Measurements from ENCODE around the gene TTC32.

The TTC32 gene

GRCh38 chr2:19873014-19873413, 28.8 kb downstream of the TTC32 start:
- no peak for DNase-seq

GRCh38 chr2:19872302-19872701, 29.5 kb downstream of the TTC32 start:
- no peak for DNase-seq

GRCh38 chr2:19871836-19872235, 29.9 kb downstream of the TTC32 start:
- no peak for DNase-seq

DNA sequence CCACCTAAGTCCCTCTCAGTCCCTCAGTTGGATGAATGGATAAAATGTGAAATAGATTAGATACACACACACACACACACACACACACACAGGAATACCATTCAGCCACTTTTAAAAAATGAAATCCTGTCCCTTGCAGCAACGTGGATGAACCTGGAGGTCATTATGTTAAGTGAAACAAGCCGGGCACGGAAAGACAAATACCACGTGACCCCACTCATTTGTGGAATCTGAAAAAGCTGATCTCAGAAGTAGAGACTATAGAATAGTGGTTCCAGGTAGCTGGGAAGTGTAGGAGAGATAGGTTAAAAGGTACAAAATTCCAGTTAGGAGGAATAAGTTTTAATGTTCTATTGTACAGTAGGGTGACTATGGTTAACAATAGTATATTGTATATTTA, 31.0 kb downstream of the TTC32 start:
- no peak for DNase-seq

DNA sequence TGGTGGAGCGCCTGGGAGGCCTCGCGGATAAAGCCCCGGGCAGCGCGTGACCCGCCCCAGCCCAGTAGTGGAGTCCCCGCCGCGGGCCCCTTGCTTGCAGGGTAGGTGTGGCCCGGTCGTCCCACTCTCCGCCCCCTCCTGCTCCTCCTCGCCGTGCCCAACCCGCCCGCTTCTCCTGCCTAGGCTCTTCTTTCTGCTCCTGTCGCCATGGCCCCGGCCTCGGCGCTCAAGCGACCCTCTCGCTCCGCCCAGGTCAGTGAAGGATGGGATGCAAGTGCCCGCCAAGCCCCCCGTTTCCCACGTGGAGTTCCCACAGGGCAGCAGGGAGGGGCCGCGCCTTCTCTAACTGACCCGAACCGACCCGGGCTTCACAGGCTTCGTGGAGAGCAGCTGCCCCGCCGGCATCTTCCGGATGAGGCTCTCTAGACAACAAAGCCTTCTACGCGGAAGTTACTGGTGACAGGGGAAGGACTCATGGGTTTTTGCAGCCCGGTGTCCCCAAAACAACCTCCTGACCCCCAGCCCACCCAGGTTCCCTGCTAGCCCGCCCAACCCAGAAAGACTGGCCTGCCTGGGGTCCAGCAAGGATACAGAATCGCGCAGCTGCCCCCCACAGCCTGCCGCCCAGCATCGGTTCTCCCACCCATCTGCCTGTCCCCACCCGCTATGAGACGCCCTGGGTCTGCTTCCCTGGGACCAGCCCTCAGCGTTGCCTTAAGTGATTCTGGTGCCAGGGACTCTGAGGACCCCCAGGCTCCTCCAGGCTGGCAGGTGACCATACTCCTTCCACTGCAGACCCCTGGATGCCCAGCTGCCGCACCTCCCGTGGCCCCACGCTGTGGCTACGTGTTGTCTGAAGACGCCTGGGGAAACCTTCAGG, 32.8 kb downstream of the TTC32 start:
- no peak for DNase-seq

DNA sequence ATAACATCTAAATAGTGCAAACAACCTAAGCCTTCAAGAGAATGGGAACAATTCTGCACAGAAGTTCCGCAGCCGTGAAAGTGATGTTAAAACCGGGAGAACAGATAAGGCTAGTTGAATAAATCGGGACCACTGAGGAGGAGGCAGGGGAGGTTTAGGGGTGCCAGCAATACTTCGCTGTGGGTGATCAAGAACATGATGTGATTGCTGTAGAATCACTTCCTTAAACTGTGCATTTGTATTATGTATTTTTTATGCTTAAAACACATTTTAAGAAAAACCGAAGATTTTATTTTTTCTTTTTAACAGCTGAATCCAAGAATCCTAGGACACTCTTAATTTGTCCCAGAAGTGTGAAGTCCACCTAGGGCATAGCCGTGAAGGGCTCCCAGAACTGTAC, 33.6 kb downstream of the TTC32 start:
- DNase-seq: no peak

DNA sequence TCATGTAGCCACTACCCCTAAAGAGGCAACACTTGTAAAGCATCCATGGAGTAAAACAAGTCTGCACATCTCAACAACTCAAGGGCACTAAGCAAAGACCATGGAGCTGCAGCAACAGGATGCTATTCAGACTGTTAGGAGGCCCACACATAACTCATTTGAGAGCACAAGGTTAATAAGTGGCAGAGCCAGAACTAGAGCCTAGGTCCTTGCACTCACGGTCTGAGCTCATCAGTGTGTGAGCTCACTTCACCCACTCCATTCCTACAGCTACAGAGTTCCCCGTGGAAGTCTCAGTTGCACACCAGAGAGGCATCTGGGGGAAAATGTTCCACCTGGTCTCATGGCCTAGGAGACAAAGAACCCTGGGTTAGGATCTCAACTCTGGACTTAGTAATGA, 35.0 kb downstream of the TTC32 start:
- no peak for DNase-seq

GRCh38 chr2:19865151-19865550, 36.6 kb downstream of the TTC32 start:
- DNase-seq: no peak

- no peak for DNase-seq
These were observed 37.4 kb downstream of the TTC32 start for GRCh38 chr2:19864381-19864780.

DNA sequence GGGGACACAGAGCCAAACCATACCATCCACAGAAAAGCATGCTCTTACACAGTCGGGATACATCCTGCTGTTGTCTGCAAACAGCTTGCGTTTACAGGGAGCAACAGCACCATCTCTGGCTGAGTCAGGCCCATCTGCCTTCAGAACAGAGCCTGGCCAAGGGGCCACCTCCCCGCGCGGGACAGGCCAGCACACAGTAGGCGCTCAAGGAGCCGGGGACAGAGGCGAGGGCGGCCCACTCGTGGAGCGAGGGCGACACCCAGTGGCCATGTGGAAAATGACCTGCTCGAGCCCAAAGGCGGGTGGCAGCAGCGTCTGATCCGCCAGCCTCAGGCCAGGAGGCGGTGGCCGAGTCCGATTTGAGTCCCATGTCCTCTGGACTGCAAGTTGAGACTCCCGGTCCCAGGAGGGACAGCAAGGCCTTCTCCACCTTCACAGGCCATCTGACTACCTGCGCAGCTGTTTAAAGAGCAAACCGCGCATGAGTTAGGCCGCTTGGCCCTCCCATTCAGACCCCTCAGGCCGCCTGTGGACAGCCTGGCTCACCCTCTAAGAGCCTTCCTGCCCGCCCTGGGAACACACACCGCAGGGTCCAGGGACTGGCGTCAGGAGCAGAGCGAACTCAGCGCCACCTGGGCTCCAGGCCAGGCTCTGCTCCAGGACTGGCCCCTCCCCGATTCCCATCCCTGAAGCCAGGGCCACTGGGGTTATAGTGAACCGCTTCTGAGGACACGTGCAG, 38.3 kb downstream of the TTC32 start:
- DNase-seq: no peak

DNA sequence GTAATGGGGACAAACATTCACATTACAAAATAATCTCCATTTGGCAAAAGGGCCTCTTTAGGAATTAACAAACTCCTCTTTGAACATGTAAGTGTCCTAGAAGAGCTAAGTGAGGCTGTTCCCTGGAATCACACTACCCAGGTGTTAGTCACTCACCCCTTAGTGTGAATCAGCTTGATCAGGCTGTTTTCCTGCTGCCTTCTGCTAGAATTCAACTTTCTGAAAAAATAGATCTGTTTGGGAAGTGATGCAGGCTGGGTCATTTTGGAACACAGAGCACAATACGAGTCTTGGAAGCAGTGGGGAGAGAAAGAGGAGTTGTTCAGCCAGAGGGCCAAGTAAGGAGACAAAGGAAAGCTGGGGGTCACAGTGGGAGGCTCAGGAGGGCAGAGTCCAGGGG, 40.0 kb downstream of the TTC32 start:
- DNase-seq: no peak

DNA sequence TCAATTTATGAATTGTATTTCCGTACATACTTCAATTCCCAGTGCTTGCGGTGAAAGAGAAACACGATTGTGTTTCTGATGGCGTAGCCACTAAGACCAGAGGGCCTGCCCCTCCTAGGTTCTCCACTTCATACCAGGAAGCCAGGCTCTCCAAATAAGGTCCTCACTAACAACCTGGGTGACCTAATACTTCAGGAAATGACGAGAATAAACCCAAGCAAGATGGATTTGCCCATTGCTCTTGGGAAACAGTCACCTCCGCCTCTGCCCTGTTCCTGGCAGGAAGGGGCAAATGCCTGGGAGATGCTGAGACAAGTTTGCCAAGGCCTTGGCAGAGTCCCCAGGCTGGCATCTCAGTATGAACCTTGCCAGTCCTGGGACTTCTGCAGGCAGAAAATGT, 41.8 kb downstream of the TTC32 start:
- no peak for DNase-seq

DNA sequence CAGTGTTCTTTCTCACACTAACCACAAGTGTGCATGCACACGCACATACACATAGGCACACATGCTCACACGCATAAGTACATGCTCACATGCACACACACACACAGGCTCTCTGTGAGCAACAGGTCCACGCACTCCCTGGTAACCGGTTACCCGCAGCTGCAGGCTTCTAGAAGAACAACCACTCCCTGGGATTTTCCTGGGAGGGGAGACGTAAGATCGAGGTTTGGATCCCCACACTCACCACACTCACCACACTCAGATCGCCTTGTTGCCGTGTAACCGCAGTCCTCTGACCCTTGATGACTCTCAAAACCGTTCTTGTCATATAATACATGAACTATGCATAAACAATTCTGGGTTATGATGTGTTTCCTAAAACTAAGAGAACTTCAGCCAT, 42.2 kb downstream of the TTC32 start:
- DNase-seq: no peak

GRCh38 chr2:19857806-19858205, 44.0 kb downstream of the TTC32 start:
- no peak for DNase-seq

- DNase-seq: no peak
These were observed 44.7 kb downstream of the TTC32 start for GRCh38 chr2:19857100-19857499.

GRCh38 chr2:19855542-19856431, 46.0 kb downstream of the TTC32 start:
- no peak for DNase-seq

DNA sequence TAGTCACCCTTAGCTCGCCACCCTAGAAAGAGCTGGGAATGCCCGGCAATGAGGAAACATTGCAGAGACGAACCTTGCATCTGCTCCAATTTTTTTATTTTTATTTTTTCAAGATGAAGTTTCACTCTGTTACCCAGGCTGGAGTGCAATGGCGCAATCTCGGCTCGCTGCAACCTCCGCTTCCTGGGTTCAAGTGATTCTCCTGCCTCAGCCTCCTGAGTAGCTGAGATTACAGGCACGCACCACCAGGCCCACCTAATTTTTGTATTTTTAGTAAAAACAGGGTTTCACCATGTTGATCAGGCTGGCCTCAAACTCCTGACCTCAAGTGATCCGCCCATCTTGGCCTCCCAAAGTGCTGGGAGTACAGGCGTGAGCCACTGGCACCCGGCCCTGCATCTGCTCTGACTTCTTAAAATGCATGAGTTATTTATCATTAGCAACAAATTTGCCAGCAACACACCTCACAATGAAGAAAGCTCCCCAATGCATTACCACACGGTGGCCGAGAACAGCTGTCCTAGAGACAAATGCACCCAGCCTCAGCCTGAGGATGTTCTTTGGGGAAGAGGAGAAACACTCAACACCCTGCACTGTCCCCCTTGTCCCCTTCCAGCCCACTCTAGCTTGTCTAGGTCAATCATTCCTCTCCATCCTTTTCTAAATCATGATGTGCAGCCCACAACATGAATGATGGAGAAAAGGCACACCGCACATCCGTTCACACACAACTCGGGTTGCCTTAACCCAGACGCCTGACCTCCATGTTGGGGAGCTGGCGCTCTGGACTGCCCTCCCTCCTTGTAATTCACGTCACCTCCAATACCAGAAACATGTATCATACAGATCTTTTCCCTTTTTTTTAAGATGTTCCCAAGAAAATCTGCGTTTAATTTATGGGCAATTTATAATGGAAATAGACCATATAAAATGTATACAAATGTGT, 46.9 kb downstream of the TTC32 start:
- no peak for DNase-seq

DNA sequence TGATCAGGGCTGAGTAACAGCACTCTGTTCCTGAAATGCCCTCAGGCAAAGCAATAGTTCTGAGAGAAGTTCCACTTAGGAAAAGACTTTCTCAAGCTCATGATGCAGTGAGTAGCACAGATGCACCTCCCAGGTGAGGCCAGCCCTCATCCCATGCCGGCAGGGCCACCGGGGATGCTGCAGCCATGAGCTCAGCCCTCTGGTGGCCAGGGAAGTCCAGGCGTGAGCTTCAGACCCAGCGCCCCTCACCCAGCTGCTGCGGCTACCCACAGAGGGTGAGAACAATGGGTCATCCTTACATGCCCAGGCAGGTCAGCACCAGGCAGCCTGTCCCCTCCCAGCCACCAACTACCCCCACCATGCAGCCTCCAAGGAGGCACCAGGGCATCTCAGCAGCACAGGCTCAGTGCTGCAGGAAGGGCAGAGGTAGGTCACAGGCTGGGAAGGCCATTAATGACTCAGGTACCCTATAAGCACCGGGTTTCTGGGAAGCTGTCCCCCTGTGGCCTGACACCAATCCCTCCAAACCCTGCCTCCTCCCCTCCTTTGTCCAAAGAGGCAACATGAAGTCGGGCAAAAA, 50.6 kb downstream of the TTC32 start:
- DNase-seq: no peak

DNA sequence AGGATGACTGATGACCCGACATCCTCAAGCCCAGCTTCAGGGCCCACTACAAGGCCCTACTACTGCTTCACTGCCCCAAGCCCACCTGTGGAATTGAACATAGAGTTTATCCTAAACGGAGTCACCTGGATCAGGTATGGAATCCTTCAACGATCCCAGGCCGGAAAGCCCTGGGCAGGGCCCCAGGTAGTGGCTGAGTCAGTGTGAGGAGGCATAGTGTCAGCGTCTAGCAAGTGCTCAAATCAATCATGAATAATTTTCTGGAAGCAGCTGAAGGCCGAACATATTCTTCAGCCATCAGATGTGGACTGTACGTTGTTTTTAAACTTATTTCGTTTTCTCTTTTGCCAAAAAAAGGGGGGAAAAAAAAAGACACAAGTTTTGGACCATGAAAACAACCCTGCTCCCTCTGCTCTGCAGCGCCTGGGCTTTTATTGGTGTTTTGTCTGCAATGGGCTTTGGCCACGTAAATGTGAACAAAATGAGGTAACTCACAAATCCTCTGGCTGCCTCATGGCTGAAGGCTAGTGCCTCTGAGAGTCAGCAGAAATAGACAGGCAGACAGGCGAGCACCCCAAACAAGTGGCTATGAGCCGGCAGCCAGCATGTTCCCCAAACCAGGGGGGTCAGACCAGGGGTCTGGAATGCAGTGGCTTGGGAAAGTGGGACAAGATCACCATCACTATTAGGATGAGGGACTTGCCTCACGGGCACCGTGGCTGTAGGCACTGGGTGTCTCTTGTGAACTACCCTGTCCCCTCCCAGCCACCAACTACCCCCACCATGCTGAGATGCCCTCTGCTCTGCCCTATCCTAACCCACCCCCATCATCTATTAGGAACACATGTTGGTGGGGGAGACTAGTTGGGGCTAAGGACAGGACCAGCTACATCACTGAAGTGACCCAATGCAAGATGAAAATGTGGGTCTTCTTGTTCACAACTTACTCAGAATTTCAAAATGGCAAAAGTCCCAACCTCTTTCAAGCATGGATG, 51.4 kb downstream of the TTC32 start:
- DNase-seq: no peak

GRCh38 chr2:19848952-19849351, 52.8 kb downstream of the TTC32 start:
- DNase-seq: no peak
